ENCODE measurements around the gene ZDHHC18. TPM values are rescaled to one million over a fixed set of nuclear protein-coding genes. Genes with fewer than 3 reads are reported as not detected.
"Not testable (repeated sequence)": the region's sequence is repeated elsewhere in the genome, so short reads cannot be mapped to it uniquely, and the experiment has no call there.

Gene ZDHHC18
- total and polyA plus RNA-seq, 9 donors: 8.4 to 20.2 (median 16.3) TPM

GRCh38 chr1:26857473-26858060, 31.1 kb downstream of the ZDHHC18 start:
- H3K36me3 ChIP-seq (ENCODE audit: control insufficient read depth, insufficient read depth, low read length): peaks cover 38% of the 10 kb centered on the region
- H3K9me3 ChIP-seq (replicated peaks; ENCODE audit: control insufficient read depth, low read depth, low read length): no peaks in the 10 kb centered on the region
- peak overlapping the region; percentile 44 for H3K27ac ChIP-seq (ENCODE audit: low read length)
- H3K27me3 ChIP-seq (ENCODE audit: control insufficient read depth, insufficient read depth, low read length): no peaks in the 10 kb centered on the region
- H3K4me3 ChIP-seq (ENCODE audit: low read length): no peak overlapping the region
- 39% methylated on average over 7 of the region's 8 CpGs for WGBS (ENCODE audit: insufficient coverage)
- DNase-seq: peak; percentile 56
- peaks cover 7% of the 10 kb centered on the region for H3K4me1 ChIP-seq (ENCODE audit: control insufficient read depth, insufficient read depth, low read length)

GRCh38 chr1:26858160-26858559, 31.7 kb downstream of the ZDHHC18 start:
- H3K4me1 ChIP-seq (ENCODE audit: control insufficient read depth, insufficient read depth, low read length): peaks cover 7% of the 10 kb centered on the region
- no peaks in the 10 kb centered on the region for H3K27me3 ChIP-seq (ENCODE audit: control insufficient read depth, insufficient read depth, low read length)
- no peak overlapping the region for H3K4me3 ChIP-seq (ENCODE audit: low read length)
- peak overlapping the region; percentile 44 for H3K27ac ChIP-seq (ENCODE audit: low read length)
- peak; percentile 51 for DNase-seq
- no peaks in the 10 kb centered on the region for H3K9me3 ChIP-seq (replicated peaks; ENCODE audit: control insufficient read depth, low read depth, low read length)
- WGBS (ENCODE audit: insufficient coverage): 66% methylated on average over 2 of the region's 4 CpGs
- peaks cover 32% of the 10 kb centered on the region for H3K36me3 ChIP-seq (ENCODE audit: control insufficient read depth, insufficient read depth, low read length)

- peaks cover 23% of the 10 kb centered on the region for H3K36me3 ChIP-seq (ENCODE audit: control insufficient read depth, insufficient read depth, low read length)
- H3K4me3 ChIP-seq (ENCODE audit: low read length): no peak overlapping the region
- no peaks in the 10 kb centered on the region for H3K27me3 ChIP-seq (ENCODE audit: control insufficient read depth, insufficient read depth, low read length)
- WGBS (ENCODE audit: insufficient coverage): 91% methylated on average over 6 of the region's 7 CpGs
- H3K27ac ChIP-seq (ENCODE audit: low read length): no peak overlapping the region
- H3K4me1 ChIP-seq (ENCODE audit: control insufficient read depth, insufficient read depth, low read length): peaks cover 14% of the 10 kb centered on the region
- no peak for DNase-seq
- H3K9me3 ChIP-seq (replicated peaks; ENCODE audit: control insufficient read depth, low read depth, low read length): no peaks in the 10 kb centered on the region
These were observed 32.6 kb downstream of the ZDHHC18 start for GRCh38 chr1:26858891-26859640.

- H3K27ac ChIP-seq (ENCODE audit: low read length): no peak overlapping the region
- WGBS (ENCODE audit: insufficient coverage): 71% methylated on average over 1 of the region's 5 CpGs
- no peaks in the 10 kb centered on the region for H3K9me3 ChIP-seq (replicated peaks; ENCODE audit: control insufficient read depth, low read depth, low read length)
- peaks cover 28% of the 10 kb centered on the region for H3K4me1 ChIP-seq (ENCODE audit: control insufficient read depth, insufficient read depth, low read length)
- DNase-seq: no peak
- H3K36me3 ChIP-seq (ENCODE audit: control insufficient read depth, insufficient read depth, low read length): peaks cover 1% of the 10 kb centered on the region
- H3K27me3 ChIP-seq (ENCODE audit: control insufficient read depth, insufficient read depth, low read length): no peaks in the 10 kb centered on the region
- H3K4me3 ChIP-seq (ENCODE audit: low read length): no peak overlapping the region
These were observed 34.8 kb downstream of the ZDHHC18 start for GRCh38 chr1:26861286-26861701.

- no peak overlapping the region for H3K4me3 ChIP-seq (ENCODE audit: low read length)
- no peak overlapping the region for H3K27ac ChIP-seq (ENCODE audit: low read length)
- no peaks in the 10 kb centered on the region for H3K27me3 ChIP-seq (ENCODE audit: control insufficient read depth, insufficient read depth, low read length)
- no peak for DNase-seq
- 71% methylated on average over 4 of the region's 7 CpGs for WGBS (ENCODE audit: insufficient coverage)
- peaks cover 27% of the 10 kb centered on the region for H3K4me1 ChIP-seq (ENCODE audit: control insufficient read depth, insufficient read depth, low read length)
- no peaks in the 10 kb centered on the region for H3K9me3 ChIP-seq (replicated peaks; ENCODE audit: control insufficient read depth, low read depth, low read length)
- no peaks in the 10 kb centered on the region for H3K36me3 ChIP-seq (ENCODE audit: control insufficient read depth, insufficient read depth, low read length)
These were observed 35.4 kb downstream of the ZDHHC18 start for GRCh38 chr1:26861889-26862378.

GRCh38 chr1:26862781-26863684, 36.5 kb downstream of the ZDHHC18 start, which contains the start of gene SFN:
Gene SFN, plus strand, starts transcription at chr1:26863149. Its CDS starts 64 bp downstream, at chr1:26863213.
- 83% methylated on average over 33 of the region's 37 CpGs for WGBS (ENCODE audit: insufficient coverage)
- DNase-seq: no peak
- Histone ChIP-seq H3K4me3 (ENCODE audit: low read length) (peak within 1 kb of the TSS; percentile 80), H3K4me1 (ENCODE audit: control insufficient read depth, insufficient read depth, low read length) (peaks cover 23% of the 10 kb centered on the region), H3K9me3 (replicated peaks; ENCODE audit: control insufficient read depth, low read depth, low read length) (no peaks in the 10 kb centered on the region), H3K36me3 (ENCODE audit: control insufficient read depth, insufficient read depth, low read length) (no peaks in the 10 kb centered on the region), H3K27ac (ENCODE audit: low read length) (no peak within 1 kb of the TSS), H3K27me3 (ENCODE audit: control insufficient read depth, insufficient read depth, low read length) (no peaks in the 10 kb centered on the region)

- H3K27ac ChIP-seq (ENCODE audit: low read length): no peak overlapping the region
- no peak overlapping the region for H3K4me3 ChIP-seq (ENCODE audit: low read length)
- H3K36me3 ChIP-seq (ENCODE audit: control insufficient read depth, insufficient read depth, low read length): no peaks in the 10 kb centered on the region
- peaks cover 21% of the 10 kb centered on the region for H3K4me1 ChIP-seq (ENCODE audit: control insufficient read depth, insufficient read depth, low read length)
- WGBS (ENCODE audit: insufficient coverage): 64% methylated on average over 9 of the region's 20 CpGs
- no peak for DNase-seq
- no peaks in the 10 kb centered on the region for H3K27me3 ChIP-seq (ENCODE audit: control insufficient read depth, insufficient read depth, low read length)
- H3K9me3 ChIP-seq (replicated peaks; ENCODE audit: control insufficient read depth, low read depth, low read length): no peaks in the 10 kb centered on the region
These were observed 37.2 kb downstream of the ZDHHC18 start for GRCh38 chr1:26863685-26864077.

GRCh38 chr1:26864610-26865480, 38.4 kb downstream of the ZDHHC18 start:
- peak; percentile 99 for DNase-seq
- peak overlapping the region; percentile 98 for H3K27ac ChIP-seq (ENCODE audit: low read length)
- H3K9me3 ChIP-seq (replicated peaks; ENCODE audit: control insufficient read depth, low read depth, low read length): no peaks in the 10 kb centered on the region
- no peaks in the 10 kb centered on the region for H3K27me3 ChIP-seq (ENCODE audit: control insufficient read depth, insufficient read depth, low read length)
- H3K4me3 ChIP-seq (ENCODE audit: low read length): peak overlapping the region; percentile 80
- H3K36me3 ChIP-seq (ENCODE audit: control insufficient read depth, insufficient read depth, low read length): no peaks in the 10 kb centered on the region
- H3K4me1 ChIP-seq (ENCODE audit: control insufficient read depth, insufficient read depth, low read length): peaks cover 21% of the 10 kb centered on the region
- WGBS (ENCODE audit: insufficient coverage): under 1% methylated on average over 74 of the region's 75 CpGs

GRCh38 chr1:26873097-26873496, 46.6 kb downstream of the ZDHHC18 start:
- H3K9me3 ChIP-seq (replicated peaks; ENCODE audit: control insufficient read depth, low read depth, low read length); DNase-seq; H3K4me1 ChIP-seq (ENCODE audit: control insufficient read depth, insufficient read depth, low read length); H3K27me3 ChIP-seq (ENCODE audit: control insufficient read depth, insufficient read depth, low read length); H3K27ac ChIP-seq (ENCODE audit: low read length); H3K4me3 ChIP-seq (ENCODE audit: low read length): not testable (repeated sequence)
- WGBS (ENCODE audit: insufficient coverage): no CpG with 5 or more reads among the region's 2 CpGs
- peaks cover 16% of the 10 kb centered on the region for H3K36me3 ChIP-seq (ENCODE audit: control insufficient read depth, insufficient read depth, low read length)

Measured in muscle of leg (tissue), 11 donors.